ENCODE measurements around the gene AKR7A2.

Gene AKR7A2

DNA sequence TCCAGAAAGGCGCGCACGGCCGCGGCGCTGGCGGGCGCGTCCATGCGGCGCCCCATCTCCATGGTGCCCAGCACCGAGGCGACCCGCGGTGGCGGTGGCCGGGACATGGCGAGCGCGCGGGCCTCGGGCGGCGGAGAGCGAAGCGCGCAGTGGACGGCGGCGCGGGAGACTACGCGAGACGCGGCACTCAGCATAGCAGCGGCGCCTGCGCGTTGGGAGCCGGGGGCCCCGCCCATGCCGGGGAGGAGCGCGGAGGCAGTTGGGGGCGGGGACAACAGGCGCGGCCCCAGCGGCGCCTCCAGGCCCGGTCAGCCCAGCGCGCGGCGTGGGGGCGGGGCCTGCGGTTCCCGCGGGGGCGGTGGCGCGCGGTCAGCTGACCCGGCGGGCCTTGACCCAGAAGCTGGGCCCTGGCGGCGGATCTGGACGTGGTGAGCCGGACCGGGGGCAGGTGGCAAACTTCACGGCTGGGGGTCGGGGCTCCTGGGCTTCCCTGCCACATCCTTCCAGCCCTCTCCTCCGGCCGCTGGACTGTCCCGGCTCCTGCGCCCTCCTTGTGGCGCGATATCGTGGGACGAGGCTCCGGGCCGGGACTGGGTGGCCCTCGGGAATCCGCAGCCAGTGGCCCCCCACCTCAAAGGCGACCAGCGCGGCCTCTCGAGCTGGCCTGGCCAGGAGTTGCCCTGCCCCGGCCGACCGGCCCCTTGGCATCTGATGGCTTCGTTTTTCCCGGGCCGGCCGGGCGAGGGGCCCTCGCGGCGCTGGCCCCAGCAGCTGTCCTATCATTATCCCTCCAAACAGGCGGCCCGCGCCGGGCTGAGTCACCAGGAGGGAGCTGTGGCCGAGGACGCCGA lies at the start of gene AKR7A2, which contains the start of gene SLC66A1:
Gene AKR7A2 (minus strand): TSS at position 214 of the 851 bp plus-strand sequence. CDS start 20 bp downstream, at position 194.
Gene SLC66A1 (plus strand): TSS at position 396 of the 851 bp plus-strand sequence. CDS start 5,352 bp downstream, outside the sequence.
- peak within 1 kb of the TSS; percentile 81 for H3K4me3 ChIP-seq (ENCODE audit: low read depth, low read length)

DNA sequence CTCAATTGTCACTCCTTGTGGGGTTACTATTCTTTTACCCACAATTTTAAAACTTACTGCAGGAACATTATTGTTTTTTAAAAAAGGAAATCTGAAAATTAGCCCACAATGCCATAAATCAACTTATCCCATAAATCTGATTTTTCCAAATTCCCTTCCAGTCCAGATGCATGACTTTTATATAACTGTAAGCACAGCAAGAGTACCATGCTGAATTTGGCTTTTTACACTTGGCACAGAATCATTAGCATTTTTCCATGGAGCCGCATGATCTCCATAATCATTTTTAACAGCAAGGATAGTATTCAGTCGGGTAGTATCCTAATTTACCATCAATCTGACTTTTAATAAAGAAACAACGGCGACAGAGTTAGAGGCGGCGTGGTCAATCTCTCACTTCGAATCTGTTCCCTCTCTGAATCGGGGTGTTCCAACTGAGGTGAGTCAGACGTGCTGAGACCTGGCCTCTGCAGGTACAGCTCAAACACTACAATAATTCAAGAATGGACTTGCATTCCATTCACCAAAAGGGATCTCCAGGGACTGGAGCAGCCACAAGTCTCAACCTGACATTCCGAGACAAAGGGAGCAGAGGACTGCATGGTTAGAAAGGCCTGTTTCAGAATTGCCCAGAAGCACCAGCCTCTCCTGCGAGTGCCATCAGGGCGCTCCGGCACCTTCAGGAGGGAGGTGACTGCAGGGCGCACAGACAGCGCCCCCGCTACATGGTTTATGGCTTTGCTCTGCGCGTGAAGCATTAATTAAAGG lies 49.1 kb upstream of the AKR7A2 start:
- H3K4me3 ChIP-seq (ENCODE audit: low read depth, low read length) = no peak overlapping the region

DNA sequence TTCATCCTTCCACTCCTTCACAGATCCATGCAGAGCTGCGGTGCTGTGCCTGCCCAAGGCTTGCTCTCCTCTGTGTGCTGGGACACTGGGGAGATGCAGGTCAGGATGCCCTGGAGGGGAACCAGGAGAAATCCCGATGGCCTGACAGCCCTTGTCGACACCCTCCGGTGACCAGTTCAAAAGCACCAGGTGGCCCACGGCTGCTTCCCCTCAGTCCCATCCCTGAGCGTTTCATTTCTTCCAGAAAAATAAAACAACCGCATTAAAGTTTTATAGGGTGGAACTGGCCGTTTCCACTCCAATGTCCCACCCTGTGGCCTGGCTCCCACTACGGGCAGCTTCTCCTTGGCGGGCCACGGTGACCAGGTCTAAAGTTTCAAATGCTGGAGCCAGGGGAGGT lies 48.5 kb upstream of the AKR7A2 start:
- no peak overlapping the region for H3K4me3 ChIP-seq (ENCODE audit: low read depth, low read length)

DNA sequence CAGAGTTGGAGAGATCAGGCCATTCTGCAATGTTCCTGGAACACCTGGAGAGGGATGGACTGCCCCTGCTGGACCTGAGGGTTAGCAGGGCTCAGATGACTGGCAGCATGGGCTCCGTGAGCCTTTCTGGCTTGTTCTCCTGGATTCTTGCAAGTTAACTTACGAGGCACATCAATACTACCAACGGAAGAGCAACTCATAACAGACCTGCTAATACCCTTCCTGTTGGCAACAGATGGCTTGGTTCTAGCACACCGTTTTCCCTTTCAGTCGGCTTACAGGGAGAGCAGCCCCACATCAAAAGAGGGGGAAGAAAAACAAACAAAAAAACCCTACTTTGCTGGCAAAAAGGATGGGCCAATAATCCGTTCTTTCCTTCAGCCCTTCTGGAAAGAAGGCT lies 48.1 kb upstream of the AKR7A2 start:
- H3K4me3 ChIP-seq (ENCODE audit: low read depth, low read length) = no peak overlapping the region

DNA sequence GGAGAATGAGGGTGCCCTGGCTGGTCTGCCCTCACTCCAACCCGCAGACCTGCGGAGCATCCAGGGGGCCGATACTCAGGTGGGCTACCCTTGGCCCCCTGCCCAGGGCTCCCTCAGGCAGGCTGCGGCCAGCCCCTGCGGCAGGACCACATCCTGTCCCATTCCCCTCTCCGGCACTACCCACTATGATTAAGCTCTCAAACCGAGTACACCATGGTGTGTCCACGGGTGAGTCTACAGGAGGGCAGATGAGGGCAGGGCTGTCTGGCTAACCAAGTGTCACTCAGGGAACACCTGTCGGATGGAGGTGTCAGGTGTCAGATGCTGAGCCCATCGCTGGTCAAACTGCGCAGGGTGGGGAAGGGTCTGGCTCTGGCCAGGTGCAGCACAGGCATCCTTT lies 47.4 kb upstream of the AKR7A2 start:
- no peak overlapping the region for H3K4me3 ChIP-seq (ENCODE audit: low read depth, low read length)

DNA sequence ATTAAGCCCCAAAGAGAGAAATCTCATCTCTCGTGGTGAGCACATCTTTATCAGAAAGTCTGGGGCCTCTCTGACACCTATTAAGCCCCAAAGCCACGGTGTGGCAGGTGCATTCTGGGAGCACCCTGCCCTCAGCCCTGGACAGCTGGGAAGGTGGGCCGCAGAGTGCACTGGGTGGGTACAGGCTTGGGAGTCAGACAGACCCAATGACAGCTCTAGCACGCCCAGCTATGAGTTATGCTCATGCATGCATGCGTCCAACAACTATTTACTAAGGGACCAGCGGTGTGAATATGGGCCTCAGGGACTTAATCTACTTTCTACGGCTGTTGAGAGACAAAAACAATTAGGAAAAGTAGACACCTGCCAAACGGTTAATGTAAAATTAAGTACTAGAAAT lies 46.8 kb upstream of the AKR7A2 start:
- H3K4me3 ChIP-seq (ENCODE audit: low read depth, low read length) = no peak overlapping the region

DNA sequence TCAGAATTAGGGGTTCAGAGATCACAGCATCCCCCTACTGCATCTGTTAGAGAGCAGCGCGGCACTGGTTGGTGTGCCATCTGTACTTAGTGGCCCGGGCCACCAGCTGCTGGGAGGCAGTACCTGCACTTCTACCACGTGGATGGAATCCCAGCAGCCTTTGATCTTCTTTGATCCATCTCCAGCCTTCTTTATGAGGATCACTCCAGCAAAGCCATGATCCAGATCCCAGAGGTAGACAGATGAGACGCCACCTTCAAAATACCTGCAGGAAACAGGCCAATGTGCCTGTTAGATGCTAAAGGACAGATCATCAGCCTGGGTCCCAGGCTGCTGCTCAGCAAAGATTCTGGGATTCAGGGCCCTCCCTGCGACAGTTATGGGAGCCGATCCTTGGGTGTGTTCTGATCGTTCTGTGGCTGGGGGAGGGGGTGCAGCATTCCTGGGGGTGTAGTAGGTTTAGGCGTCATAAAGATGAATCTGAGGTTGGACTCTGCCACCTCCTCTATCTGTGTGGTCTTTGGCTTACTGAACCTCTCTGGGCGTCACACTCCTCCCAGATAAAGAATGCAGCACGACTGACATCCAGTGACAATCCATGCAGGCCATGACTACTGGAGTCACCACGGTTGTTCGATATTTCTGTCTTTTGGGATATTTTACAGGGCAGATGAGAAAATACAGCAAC lies 45.5 kb upstream of the AKR7A2 start:
- H3K4me3 ChIP-seq (ENCODE audit: low read depth, low read length) = no peak overlapping the region

DNA sequence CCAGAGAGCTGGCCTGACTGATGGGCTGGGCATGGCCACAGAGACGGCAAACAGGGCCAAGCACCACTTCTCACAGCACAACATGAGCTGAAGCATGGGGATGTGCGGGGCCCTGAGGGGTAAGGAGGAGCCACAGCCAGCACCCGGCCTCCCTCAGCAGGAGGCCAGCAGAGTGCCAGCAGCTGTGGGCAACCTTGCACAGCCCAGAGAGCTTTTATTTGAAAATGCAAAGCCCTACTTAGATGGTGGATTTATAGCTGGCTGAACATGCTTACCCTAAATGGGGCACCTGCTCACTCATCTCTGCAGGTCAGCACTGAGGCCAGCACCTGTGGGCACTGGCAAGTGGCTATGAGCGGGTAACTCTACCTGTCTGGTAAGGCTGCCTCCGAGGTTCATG lies 44.3 kb upstream of the AKR7A2 start:
- no peak overlapping the region for H3K4me3 ChIP-seq (ENCODE audit: low read depth, low read length)

DNA sequence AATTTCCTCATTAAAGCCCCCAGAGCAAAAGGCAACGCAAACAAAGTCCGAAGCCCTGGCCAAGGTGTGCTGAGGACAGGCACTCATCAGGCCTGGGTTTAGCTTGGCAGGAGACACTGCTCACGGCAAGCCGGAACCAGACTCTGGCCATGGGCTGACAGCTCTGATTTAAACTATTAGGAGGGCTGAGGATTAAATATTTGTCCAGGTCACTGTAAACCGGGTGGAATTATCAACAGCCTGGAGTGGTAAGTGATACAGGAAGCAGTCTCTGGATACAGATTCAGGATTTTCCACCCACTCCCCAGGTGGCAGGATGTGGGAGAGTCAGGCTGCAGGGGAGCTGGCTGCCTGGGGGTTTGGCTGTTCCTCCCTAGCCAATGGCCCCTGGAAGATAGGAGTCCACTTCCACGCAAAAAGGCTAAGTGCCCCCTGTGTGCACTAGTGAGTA lies 42.6 kb upstream of the AKR7A2 start:
- no peak overlapping the region for H3K4me3 ChIP-seq (ENCODE audit: low read depth, low read length)

DNA sequence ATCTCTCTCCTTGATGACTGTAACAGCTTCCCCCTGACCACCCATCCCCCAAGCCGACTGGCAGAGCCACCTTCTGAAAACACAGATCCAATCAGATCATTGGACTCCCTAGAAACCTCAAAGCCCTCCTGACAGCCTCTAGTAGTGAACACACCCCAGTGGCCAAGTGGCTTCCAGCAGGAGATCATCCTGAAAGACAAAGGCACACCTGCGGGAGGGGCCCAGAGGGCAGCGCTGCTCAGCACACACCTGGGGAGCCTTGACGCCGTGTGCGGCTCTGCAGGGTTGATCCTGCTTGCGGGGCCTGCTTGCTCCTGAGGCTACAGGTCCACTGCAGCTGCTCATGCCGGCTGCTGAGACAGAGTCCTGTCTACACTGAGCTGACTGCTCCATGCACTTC lies 41.7 kb upstream of the AKR7A2 start:
- H3K4me3 ChIP-seq (ENCODE audit: low read depth, low read length) = no peak overlapping the region

DNA sequence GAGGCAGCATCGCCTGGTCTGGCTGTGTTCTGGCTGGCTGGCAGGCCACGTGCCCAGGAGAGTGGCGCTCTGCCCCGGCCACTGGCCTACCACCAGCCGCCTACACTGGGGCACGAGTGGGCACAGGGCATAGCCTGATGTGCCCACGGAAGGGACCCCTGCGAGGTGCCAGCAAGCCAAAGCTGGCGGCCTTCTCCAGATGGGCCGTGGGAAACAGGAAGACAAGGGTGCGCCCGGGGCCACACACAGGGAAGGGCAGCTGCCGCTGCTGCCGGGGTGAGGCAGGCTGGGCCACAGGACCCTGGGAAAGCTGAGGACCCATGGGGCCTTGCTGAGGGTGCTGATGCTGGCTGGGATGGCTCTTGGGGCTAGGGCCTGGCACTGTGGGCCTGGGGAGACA lies 40.9 kb upstream of the AKR7A2 start:
- no peak overlapping the region for H3K4me3 ChIP-seq (ENCODE audit: low read depth, low read length)

DNA sequence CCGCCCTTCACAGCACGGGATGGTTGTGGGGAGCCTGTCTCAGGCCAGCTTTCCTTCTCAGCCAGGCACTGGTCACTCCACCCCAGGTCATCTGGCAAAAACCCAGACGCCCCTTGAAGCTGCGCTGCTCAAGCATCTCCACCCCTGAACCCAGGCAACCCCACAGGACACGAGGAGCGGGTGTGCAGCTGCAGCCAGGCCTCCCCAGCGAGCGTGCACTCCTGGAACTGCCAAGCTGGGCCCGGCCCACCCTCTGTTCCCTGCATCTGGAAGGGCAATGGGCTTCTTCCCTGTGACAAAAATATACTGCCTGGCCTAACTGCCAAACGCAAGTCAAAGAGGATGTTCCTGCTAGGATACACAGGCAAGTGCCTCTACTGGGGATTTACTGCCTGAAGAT lies 39.9 kb upstream of the AKR7A2 start:
- no peak overlapping the region for H3K4me3 ChIP-seq (ENCODE audit: low read depth, low read length)

DNA sequence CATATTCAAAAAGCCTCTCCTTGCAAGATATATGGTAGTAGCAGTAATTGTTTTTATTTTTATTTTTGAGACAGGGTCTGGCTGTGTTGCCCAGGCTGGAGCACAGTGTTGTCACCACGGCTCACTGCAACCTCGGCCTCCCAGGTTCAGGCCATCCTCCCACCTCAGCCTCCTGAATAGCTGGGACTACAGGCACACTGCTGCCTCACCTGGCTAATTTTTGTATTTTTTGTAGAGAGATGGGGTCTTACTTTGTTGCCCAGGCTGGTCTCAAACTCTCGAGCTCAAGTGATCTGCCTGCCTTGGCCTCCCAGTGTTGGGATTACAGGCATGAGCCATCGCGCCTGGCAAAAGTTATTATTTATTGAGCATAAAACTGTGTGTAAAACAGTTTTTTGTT lies 38.6 kb upstream of the AKR7A2 start:
- no peak overlapping the region for H3K4me3 ChIP-seq (ENCODE audit: low read depth, low read length)

DNA sequence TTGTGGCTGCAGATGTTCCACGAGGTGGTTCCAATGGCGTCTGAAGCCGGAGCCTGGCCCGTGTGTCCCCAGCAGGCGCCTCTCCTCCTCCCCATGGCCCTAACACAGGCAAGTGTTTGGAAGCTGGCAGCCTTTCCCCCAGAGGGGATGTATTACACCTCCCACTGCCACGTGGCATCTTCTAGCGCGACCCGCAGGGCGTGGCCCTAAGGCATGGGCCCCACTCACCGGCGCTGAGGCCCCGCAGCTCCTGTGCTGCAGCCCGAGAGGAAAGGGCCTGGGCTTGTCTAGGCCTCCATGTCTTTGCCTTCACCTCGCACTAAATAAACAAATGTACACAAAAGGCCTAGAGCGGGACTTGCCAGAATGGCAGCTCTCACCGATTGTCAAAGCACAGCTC lies 38.1 kb upstream of the AKR7A2 start:
- no peak overlapping the region for H3K4me3 ChIP-seq (ENCODE audit: low read depth, low read length)

DNA sequence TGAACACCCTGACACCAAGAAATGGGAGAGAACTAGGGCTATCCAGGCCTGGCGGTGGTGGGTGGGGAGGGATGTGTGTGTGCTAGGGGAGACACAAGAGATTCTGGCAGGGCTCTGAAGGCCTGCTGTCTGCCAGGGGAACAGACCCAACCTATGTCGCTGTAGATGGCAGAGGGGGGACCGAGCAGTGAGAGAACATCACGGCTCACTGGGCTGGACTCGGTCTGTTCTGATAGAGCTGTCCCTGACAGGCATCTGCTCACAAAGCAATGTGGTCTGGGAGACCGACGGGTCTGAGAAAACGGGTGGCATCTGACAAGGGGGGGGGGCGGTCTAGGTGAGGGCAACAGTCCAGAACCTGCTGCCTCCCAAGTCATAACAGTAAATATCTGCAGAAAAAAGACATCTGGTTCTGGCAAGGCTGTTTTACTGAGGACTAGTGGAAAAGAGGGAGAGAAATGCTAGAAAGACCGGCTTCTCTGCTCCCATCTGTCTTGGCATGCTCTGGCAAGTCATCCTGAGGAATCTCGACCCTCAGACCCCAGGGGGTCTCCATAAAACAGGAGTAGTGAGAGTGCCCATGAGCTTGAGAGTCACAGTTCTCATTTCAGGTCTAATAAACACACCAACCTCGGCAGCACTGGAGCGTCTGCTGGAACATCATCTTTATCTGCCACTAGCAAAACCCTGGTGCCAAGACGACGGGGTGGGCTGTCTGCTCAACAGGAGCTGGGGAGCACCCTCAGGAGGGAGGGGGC lies 36.7 kb upstream of the AKR7A2 start:
- no peak overlapping the region for H3K4me3 ChIP-seq (ENCODE audit: low read depth, low read length)

DNA sequence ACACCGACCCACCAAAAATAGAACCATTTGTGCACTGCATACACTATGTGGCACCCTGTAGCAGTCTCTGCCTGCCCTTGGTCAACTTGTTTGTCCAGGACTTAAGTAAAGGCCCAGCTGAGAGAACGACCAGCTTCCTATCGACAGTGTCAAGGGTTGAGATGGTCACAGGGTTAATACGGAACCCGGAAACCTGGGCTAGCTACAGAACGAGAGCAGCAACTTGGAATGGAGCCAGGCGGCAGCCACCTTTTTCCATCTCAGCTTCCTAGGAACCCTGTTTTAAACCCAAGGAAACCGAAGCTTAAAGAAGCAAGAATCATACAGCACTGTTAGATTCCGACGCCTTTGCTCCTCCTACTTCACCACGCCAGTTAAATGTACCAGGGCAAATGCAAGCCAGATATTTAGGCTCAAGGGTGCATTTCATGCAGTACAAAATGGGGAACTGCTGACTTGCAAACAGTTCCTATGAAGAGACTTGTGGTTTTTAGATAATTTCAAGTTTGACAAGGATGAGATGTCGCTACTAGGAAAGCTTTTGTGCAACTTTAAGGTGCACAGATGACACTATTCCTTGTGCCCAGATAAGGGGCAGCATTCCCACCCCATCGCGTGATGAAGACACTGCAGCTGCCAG lies 35.7 kb upstream of the AKR7A2 start:
- H3K4me3 ChIP-seq (ENCODE audit: low read depth, low read length) = no peak overlapping the region

DNA sequence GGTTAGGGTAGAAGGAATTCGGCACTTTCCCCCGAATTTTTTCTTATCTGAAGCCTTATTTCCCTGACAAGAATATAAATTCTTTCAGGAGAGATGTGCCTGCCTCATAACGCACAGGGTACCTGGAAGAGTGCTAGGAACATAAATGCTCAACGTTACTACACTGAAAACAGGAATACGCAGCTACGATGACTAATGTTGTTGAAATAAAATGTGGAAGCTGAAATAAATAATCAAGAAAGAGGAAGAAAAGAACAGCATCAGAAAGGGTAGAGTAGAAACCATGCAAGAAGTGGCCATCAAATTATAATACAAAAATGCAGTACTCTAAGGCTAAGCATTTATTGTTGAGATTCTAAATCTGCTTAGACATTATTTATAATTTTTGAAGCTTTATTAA lies 34.1 kb upstream of the AKR7A2 start:
- H3K4me3 ChIP-seq (ENCODE audit: low read depth, low read length) = no peak overlapping the region

DNA sequence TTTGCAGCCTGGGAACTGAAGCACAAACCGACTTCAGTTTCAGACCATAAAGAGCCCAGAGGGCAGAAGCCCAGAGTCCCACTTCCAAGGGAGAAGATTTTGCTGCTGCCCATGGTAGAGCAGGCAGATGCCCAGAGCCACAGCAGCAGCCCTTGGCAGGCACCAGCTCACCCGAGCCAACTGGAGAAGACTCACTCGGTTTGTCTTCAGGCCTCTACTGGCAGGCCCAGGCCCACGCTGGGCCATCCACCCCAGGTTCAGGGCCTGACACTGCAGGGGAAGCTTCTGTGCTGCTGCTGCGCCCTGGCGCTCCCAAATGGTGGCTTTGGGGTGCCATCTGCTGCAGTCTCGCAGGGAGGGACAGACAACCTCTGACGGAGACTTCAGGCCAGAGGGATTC lies 33.4 kb upstream of the AKR7A2 start:
- H3K4me3 ChIP-seq (ENCODE audit: low read depth, low read length) = no peak overlapping the region

DNA sequence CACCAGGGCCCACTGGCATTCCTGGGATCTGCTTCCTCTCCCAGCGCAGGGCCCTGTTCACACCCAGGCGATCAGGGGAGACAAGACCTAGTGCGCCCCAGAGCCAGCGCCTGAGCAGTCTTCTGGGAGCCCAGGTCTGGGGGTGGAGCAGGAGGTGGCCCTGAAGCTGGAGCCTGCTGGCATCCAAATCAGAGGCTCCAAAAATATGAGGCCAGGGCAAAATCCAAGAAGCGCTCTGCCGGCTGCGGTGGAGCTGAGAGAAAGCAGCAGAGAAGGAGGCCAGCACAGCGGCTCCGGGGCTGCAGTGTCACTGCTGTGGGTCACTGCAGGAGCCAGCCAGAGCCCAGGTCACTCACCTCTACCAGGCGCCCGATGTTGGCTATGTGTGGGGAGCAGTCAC lies 32.9 kb upstream of the AKR7A2 start:
- no peak overlapping the region for H3K4me3 ChIP-seq (ENCODE audit: low read depth, low read length)

DNA sequence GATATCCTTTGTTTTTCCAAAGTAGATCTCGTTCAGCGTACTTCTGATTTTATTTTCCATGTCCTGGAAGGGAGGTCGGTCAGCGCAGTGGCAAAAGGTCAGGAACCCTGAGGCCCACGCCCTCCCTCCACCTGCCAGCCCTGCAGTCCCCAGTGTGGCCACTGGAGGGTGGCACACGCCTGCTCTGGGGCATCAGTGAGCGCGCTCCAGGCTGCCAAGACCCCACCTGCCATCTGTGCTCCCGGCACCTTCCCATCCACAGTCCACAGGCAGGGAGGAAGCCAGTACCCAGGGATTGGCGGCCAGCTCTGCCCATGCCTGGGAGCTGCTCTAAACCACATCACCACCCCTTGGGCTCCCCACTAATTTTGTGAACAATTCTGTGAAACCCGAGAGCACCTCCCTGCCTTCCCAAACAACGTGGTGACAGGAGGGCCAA lies 32.4 kb upstream of the AKR7A2 start:
- H3K4me3 ChIP-seq (ENCODE audit: low read depth, low read length) = no peak overlapping the region
